Measurements from ENCODE around the gene SURF4. TPM values are rescaled to one million over a fixed set of nuclear protein-coding genes. Genes with fewer than 3 reads are reported as not detected.

SURF4 gene
- total and polyA plus RNA-seq, 2 of the 13 experiments (the other 11 are each of a cell fraction or from before 2014, with no cell fraction given): 220 to 265 TPM

DNA sequence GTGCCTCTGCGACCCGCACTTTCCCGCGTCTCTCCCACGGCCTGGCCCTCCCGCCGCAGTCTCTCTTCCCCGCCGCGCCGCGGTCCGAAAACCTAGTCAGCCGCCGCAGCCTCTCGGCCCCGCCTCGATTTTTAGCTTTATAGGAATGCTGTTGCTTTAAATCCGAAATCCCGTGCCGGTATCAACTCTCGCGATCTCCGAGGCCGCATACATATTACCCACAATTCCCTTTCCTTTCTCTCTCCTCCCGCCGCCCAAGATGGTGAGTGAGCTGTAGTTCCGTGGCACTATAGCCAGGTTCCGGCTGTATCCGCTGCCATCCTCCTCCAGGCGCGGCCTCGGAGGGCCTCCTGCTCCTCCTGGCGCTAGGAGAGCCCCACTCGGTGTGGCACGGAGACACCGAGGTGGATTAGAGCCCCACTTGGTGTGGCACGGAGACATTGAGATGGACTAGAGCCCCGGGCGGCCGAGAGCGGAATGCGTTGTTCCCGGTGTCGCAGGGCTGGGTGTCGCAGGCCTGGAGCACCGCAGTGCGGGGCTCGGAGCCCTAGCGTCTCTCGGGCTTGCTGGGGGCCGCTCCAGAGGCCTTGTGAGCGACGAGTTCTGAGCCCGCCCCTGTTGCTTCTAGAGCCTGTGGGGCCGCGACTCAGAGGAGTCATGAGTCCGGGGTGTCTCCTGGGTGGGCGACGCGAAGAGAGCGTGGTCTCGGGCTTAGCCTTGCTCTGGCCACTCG is 27.7 kb downstream of the SURF4 start, which contains the start of the genes MED22 and RPL7A (continued):
- TF ChIP-seq, protein P1, sequence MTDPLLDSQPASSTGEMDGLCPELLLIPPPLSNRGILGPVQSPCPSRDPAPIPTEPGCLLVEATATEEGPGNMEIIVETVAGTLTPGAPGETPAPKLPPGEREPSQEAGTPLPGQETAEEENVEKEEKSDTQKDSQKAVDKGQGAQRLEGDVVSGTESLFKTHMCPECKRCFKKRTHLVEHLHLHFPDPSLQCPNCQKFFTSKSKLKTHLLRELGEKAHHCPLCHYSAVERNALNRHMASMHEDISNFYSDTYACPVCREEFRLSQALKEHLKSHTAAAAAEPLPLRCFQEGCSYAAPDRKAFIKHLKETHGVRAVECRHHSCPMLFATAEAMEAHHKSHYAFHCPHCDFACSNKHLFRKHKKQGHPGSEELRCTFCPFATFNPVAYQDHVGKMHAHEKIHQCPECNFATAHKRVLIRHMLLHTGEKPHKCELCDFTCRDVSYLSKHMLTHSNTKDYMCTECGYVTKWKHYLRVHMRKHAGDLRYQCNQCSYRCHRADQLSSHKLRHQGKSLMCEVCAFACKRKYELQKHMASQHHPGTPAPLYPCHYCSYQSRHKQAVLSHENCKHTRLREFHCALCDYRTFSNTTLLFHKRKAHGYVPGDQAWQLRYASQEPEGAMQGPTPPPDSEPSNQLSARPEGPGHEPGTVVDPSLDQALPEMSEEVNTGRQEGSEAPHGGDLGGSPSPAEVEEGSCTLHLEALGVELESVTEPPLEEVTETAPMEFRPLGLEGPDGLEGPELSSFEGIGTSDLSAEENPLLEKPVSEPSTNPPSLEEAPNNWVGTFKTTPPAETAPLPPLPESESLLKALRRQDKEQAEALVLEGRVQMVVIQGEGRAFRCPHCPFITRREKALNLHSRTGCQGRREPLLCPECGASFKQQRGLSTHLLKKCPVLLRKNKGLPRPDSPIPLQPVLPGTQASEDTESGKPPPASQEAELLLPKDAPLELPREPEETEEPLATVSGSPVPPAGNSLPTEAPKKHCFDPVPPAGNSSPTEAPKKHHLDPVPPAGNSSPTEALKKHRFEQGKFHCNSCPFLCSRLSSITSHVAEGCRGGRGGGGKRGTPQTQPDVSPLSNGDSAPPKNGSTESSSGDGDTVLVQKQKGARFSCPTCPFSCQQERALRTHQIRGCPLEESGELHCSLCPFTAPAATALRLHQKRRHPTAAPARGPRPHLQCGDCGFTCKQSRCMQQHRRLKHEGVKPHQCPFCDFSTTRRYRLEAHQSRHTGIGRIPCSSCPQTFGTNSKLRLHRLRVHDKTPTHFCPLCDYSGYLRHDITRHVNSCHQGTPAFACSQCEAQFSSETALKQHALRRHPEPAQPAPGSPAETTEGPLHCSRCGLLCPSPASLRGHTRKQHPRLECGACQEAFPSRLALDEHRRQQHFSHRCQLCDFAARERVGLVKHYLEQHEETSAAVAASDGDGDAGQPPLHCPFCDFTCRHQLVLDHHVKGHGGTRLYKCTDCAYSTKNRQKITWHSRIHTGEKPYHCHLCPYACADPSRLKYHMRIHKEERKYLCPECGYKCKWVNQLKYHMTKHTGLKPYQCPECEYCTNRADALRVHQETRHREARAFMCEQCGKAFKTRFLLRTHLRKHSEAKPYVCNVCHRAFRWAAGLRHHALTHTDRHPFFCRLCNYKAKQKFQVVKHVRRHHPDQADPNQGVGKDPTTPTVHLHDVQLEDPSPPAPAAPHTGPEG (CRISPR knock-in tag; IDR thresholded peaks at IDR 0.05): 0 out of 2 replicates have a peak, but pooled peaks have one; percentile 39
- TF ChIP-seq ZBTB7A (CRISPR knock-in tag; IDR thresholded peaks at IDR 0.05): peak; percentile 57; the same call in 1 of the 2 replicates
- TF ChIP-seq ZFP36L2 (CRISPR knock-in tag; IDR thresholded peaks at IDR 0.05): no peak
- TF ChIP-seq, protein P2, sequence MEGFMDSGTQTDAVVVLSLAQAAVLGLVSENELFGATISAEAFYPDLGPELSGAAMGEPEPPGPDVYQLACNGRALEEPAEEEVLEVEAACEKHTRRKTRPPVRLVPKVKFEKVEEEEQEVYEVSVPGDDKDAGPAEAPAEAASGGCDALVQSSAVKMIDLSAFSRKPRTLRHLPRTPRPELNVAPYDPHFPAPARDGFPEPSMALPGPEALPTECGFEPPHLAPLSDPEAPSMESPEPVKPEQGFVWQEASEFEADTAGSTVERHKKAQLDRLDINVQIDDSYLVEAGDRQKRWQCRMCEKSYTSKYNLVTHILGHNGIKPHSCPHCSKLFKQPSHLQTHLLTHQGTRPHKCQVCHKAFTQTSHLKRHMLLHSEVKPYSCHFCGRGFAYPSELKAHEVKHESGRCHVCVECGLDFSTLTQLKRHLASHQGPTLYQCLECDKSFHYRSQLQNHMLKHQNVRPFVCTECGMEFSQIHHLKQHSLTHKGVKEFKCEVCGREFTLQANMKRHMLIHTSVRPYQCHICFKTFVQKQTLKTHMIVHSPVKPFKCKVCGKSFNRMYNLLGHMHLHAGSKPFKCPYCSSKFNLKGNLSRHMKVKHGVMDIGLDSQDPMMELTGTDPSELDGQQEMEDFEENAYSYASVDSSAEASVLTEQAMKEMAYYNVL (CRISPR knock-in tag; IDR thresholded peaks at IDR 0.05; ENCODE audit: borderline replicate concordance): peak; percentile 46; the same call in 1 of the 2 replicates
- TF ChIP-seq, protein P3, sequence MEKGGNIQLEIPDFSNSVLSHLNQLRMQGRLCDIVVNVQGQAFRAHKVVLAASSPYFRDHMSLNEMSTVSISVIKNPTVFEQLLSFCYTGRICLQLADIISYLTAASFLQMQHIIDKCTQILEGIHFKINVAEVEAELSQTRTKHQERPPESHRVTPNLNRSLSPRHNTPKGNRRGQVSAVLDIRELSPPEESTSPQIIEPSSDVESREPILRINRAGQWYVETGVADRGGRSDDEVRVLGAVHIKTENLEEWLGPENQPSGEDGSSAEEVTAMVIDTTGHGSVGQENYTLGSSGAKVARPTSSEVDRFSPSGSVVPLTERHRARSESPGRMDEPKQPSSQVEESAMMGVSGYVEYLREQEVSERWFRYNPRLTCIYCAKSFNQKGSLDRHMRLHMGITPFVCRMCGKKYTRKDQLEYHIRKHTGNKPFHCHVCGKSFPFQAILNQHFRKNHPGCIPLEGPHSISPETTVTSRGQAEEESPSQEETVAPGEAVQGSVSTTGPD (CRISPR knock-in tag; IDR thresholded peaks at IDR 0.05): no peak
- no peak for TF ChIP-seq FOXJ3 (CRISPR knock-in tag; IDR thresholded peaks at IDR 0.05; ENCODE audit: borderline replicate concordance)
- no peak for TF ChIP-seq ZNF75D (CRISPR knock-in tag; IDR thresholded peaks at IDR 0.05; ENCODE audit: borderline replicate concordance)
- TF ChIP-seq ZBTB49 (CRISPR knock-in tag; IDR thresholded peaks at IDR 0.05; ENCODE audit: borderline replicate concordance): no peak
- peak; percentile 100 for TF ChIP-seq POLR2AphosphoS5 (IDR thresholded peaks at IDR 0.05; ENCODE audit: low read depth, low read length)
- TF ChIP-seq ZFP1 (CRISPR knock-in tag; IDR thresholded peaks at IDR 0.05): no peak
- TF ChIP-seq GLI4 (CRISPR knock-in tag; IDR thresholded peaks at IDR 0.05; ENCODE audit: borderline replicate concordance): peak; percentile 88; the same call in 1 of the 2 replicates
- TF ChIP-seq CBX1 (IDR thresholded peaks at IDR 0.05; ENCODE audit: low read depth): no peak
- TF ChIP-seq KDM5A (IDR thresholded peaks at IDR 0.05; ENCODE audit: borderline replicate concordance, low read length): peak; percentile 60
- no peak for TF ChIP-seq MBNL3 (CRISPR knock-in tag; conservative IDR thresholded peaks at IDR 0.05)
- no peak for TF ChIP-seq PAWR (CRISPR knock-in tag; IDR thresholded peaks at IDR 0.05; ENCODE audit: borderline replicate concordance)
- peak; percentile 26; the same call in 1 of the 2 replicates for TF ChIP-seq ZNF333 (CRISPR knock-in tag; IDR thresholded peaks at IDR 0.05; ENCODE audit: borderline replicate concordance)
